ENCODE results near the gene SUN2. TPM values are rescaled to one million over a fixed set of nuclear protein-coding genes. Genes with fewer than 3 reads are reported as not detected.

SUN2 gene
- total RNA-seq, 6 experiments from 2014 or later: 104 to 174 (median 144) TPM

DNA sequence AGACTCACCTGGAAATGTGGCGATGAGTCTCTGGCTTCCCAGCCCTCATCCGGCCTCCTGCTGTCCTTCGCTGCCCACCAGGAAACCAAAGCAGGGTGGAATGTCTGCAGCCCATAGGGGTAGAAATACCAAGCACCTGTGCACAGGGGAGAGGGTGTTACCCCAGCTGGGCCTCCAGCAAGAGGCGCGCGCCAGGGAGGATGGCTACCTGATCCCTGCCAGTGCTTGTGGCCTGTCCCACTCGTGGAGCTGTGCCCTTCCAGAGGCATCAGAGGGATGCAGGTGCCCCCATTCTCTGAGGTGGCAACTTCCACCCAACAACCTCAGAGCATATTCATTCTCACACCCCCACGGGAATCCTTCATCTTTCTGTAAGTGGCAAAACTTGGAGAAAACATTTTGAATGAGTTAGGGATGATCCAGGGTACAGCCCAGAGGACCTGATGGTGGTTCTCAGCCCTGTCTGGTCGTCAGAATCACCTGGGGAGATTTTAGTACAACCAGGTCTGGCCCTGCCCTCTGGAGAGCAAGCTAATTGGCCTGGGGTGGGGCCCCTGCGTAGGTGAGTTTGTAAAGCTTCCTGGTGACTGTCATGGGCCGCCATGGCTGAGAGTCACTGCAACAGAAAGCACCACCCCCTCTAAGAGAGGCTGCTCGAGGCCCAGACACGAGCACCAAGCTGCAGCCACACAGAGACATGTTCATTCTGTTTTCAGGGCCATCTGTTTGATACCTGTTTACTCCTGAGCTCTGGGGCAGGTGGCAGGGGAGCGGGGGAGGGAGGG is 9.9 kb downstream of the SUN2 start:
- no peaks in the 10 kb centered on the region for H3K27me3 ChIP-seq
- no peaks in the 10 kb centered on the region for H3K9me3 ChIP-seq
- ATAC-seq (peak in 1 of 4 donors; percentile 1), DNase-seq (no peak)
- 84% methylated on average over 7 of the region's 14 CpGs for WGBS (ENCODE audit: insufficient coverage, low coverage, low lambda C conversion rate, missing lambda C conversion rate)
- peaks cover 0 to 35% (median 5%) of the 10 kb centered on the region in 4 donors for H3K4me1 ChIP-seq
- H3K27ac ChIP-seq: peak overlapping the region in 1 of 3 donors; percentile 79
- peaks cover 0 to 95% (median 56%) of the 10 kb centered on the region in 4 donors for H3K36me3 ChIP-seq
- no peak overlapping the region for H3K4me3 ChIP-seq
- intact Hi-C loops (cut with DNase I): no loop called here
- TF ChIP-seq POLR2A (IDR thresholded peaks at IDR 0.05): no peak
- TF ChIP-seq, protein P1, sequence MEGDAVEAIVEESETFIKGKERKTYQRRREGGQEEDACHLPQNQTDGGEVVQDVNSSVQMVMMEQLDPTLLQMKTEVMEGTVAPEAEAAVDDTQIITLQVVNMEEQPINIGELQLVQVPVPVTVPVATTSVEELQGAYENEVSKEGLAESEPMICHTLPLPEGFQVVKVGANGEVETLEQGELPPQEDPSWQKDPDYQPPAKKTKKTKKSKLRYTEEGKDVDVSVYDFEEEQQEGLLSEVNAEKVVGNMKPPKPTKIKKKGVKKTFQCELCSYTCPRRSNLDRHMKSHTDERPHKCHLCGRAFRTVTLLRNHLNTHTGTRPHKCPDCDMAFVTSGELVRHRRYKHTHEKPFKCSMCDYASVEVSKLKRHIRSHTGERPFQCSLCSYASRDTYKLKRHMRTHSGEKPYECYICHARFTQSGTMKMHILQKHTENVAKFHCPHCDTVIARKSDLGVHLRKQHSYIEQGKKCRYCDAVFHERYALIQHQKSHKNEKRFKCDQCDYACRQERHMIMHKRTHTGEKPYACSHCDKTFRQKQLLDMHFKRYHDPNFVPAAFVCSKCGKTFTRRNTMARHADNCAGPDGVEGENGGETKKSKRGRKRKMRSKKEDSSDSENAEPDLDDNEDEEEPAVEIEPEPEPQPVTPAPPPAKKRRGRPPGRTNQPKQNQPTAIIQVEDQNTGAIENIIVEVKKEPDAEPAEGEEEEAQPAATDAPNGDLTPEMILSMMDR (IDR thresholded peaks at IDR 0.05): no peak

DNA sequence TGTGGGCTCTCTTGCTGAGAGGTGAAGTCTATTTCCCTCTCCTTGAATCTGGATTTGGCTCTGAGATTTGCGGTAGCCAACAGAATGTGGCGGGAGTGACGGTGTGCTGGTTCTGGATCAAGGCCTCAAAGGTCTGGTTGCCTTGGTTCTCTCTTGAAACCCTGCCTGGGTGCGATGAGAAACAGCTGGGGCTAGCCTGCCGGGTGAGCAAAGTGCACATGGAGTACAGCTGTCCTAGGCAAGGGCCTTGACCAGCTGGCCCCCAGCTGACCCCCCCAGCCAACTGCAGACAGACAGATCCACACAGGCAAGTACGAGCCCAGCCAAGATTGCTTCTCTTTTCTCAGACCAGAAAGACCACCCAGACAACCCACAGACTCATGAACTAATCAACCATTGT is 10.8 kb downstream of the SUN2 start:
- no peak for TF ChIP-seq POLR2A (IDR thresholded peaks at IDR 0.05)
- TF ChIP-seq, protein P1 (IDR thresholded peaks at IDR 0.05): no peak
- H3K27ac ChIP-seq: peak overlapping the region in 1 of 3 donors; percentile 79
- peak in 2 of 3 donors; percentile 86 to 87 for DNase-seq
- intact Hi-C loops (cut with DNase I): no loop called here
- no peak overlapping the region for H3K4me3 ChIP-seq
- 25% methylated on average over 5 of the region's 6 CpGs for WGBS (ENCODE audit: insufficient coverage, low coverage, low lambda C conversion rate, missing lambda C conversion rate)
- peaks cover 0 to 95% (median 61%) of the 10 kb centered on the region in 4 donors for H3K36me3 ChIP-seq
- H3K27me3 ChIP-seq: no peaks in the 10 kb centered on the region
- H3K4me1 ChIP-seq: peaks cover 0 to 35% (median 5%) of the 10 kb centered on the region in 4 donors
- H3K9me3 ChIP-seq: no peaks in the 10 kb centered on the region
- ATAC-seq: peak; percentile 4 to 73 (median 44)

DNA sequence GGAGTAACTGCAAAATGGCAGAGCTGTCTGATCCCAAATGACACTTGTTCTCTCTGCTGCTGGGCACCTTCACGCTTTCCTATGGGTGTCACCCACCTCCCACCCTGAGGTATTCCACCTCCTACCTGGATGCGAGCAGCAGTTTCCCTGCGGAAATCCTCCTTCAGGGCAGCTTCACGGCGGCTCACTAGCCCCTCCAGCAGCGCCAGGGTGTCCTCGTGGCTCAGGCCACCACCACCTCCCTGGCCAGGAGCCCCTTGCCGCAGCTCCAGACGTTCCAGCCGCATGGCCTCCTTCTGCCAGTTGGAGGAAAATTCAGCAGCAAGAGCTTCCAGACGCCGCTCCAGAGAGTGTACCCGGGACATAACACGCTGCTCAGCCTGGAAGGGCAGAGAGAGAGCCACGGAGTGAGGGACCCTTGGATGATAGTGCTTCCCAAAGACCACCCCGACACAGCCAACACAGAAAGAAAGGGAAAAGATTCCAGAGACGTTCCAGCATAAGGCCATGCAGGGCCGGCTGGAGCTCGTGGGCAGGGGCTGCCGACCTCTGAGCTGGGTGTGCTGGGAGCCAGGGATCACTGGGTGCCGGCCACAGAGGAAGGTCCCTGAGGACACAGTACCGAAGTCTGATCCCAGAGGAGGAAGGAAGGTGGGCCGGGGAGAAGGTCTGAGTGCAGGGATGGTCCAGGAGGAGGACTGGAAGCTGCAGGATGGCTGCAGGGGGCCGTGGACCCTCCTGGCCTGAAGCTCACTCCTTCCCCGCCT is 13.4 kb downstream of the SUN2 start:
- no peak for TF ChIP-seq POLR2A (IDR thresholded peaks at IDR 0.05)
- TF ChIP-seq, protein P1 (IDR thresholded peaks at IDR 0.05): no peak
- WGBS (ENCODE audit: insufficient coverage, low coverage, low lambda C conversion rate, missing lambda C conversion rate): 93% methylated on average over 10 of the region's 25 CpGs

DNA sequence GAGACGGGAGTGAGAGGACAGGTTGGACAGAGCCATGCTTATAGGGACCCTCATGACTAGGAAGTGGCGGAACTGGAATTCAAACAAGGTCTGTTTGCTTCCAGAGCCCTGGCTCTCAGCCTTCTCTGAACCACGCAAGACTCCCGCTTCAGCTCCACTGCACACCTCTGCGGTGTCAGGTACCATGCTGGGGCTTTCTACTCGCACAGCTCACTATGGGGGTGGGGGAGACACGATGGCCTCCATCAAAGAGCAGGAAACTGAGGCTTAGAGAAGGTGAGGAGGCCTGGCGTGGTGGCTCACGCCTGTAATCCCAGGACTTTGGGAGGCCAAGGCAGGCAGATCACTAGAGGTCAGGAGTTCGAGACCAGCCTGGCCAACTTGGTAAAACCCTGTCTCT is 14.2 kb downstream of the SUN2 start:
- Histone ChIP-seq H3K36me3 (peaks cover 3 to 97% (median 72%) of the 10 kb centered on the region in 4 donors), H3K9me3 (no peaks in the 10 kb centered on the region), H3K4me1 (peaks cover 0 to 22% (median 1%) of the 10 kb centered on the region in 4 donors), H3K27me3 (no peaks in the 10 kb centered on the region), H3K4me3 (no peak overlapping the region), H3K27ac (no peak overlapping the region)
- no peak for ATAC-seq
- no peak for TF ChIP-seq POLR2A (IDR thresholded peaks at IDR 0.05)
- TF ChIP-seq, protein P1 (IDR thresholded peaks at IDR 0.05): no peak
- no peak for DNase-seq
- 48% methylated on average over 2 of the region's 10 CpGs for WGBS (ENCODE audit: insufficient coverage, low coverage, low lambda C conversion rate, missing lambda C conversion rate)
- intact Hi-C loops (cut with DNase I): no loop called here

More for the DNA sequence above, 13.4 kb downstream of the SUN2 start:
- Histone ChIP-seq H3K9me3 (no peaks in the 10 kb centered on the region), H3K36me3 (peaks cover 3 to 96% (median 72%) of the 10 kb centered on the region in 4 donors), H3K27me3 (no peaks in the 10 kb centered on the region), H3K4me3 (no peak overlapping the region), H3K27ac (no peak overlapping the region), H3K4me1 (peaks cover 0 to 22% (median 0%) of the 10 kb centered on the region in 4 donors)
- ATAC-seq (no peak), DNase-seq (peak in 1 of 3 donors; percentile 47)
- intact Hi-C loops (cut with DNase I): no loop called here

Measured in right lobe of liver (tissue), 6 donors.